Fibroblast of mammary gland (primary cell): ENCODE measurements around the gene MIF4GD.

Experiments used
- DNase-seq: peaks from one replicate; pipeline ENCODE4 v3.0.0-alpha.2; 2010; ENCODE audit warnings: low read depth
- H3K4me3 ChIP-seq: 2 replicates; pipeline ENCODE4 v1.5.1; 2011; ENCODE audit warnings: low read depth, mild to moderate bottlenecking, low read length, moderate library complexity; ENCODE audit not compliant: control insufficient read depth
- TF ChIP-seq, protein P1 (sequence below): conservative IDR thresholded peaks from 2 replicates; pipeline ENCODE4 v1.5.1; 2011; ENCODE audit warnings: low read depth, low read length, inconsistent platforms; ENCODE audit not compliant: control insufficient read depth, insufficient read depth

MIF4GD gene

DNA sequence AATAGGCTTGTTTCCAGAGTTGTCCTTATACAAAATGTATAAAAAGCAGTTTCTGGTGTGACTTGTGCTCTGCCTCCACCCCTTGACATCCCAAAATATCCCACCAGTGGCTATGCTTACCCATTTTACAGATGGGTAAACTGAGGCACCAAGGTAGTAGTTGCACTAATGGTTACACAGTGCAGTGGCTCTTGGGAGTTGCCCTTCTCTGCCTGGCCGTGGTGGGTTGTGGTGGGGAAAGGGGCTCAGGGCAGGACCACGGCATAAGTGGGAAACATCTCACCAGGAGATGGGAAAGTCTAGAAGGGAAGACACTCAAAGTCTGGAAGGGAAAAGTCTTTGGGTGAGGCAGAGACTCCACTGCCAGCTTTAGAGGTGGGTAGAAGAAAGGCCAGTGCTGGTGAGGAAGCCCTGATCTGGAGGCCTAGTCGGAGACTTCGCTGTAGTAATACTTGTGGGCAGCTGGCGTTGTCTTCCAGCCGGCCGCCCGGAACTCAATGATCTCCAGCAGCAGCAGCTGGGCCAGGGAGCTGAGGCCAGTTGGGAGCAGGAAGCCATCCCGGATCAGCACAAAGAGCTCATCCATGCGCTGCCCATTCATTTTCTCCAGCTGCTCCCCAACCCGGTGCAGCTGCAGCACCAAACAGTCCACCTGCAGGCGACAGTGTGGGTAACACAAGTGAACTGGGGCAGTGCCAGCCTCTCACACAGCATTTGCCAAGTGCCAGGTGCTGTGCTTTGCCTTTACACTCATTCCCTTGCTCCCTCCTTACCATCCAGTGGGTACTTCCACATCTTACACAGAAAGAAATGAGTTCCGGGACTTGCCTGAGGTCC, 4.5 kb downstream of the MIF4GD start:
- no peak overlapping the region for H3K4me3 ChIP-seq
- TF ChIP-seq, protein P1, sequence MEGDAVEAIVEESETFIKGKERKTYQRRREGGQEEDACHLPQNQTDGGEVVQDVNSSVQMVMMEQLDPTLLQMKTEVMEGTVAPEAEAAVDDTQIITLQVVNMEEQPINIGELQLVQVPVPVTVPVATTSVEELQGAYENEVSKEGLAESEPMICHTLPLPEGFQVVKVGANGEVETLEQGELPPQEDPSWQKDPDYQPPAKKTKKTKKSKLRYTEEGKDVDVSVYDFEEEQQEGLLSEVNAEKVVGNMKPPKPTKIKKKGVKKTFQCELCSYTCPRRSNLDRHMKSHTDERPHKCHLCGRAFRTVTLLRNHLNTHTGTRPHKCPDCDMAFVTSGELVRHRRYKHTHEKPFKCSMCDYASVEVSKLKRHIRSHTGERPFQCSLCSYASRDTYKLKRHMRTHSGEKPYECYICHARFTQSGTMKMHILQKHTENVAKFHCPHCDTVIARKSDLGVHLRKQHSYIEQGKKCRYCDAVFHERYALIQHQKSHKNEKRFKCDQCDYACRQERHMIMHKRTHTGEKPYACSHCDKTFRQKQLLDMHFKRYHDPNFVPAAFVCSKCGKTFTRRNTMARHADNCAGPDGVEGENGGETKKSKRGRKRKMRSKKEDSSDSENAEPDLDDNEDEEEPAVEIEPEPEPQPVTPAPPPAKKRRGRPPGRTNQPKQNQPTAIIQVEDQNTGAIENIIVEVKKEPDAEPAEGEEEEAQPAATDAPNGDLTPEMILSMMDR: no peak
- DNase-seq: no peak

DNA sequence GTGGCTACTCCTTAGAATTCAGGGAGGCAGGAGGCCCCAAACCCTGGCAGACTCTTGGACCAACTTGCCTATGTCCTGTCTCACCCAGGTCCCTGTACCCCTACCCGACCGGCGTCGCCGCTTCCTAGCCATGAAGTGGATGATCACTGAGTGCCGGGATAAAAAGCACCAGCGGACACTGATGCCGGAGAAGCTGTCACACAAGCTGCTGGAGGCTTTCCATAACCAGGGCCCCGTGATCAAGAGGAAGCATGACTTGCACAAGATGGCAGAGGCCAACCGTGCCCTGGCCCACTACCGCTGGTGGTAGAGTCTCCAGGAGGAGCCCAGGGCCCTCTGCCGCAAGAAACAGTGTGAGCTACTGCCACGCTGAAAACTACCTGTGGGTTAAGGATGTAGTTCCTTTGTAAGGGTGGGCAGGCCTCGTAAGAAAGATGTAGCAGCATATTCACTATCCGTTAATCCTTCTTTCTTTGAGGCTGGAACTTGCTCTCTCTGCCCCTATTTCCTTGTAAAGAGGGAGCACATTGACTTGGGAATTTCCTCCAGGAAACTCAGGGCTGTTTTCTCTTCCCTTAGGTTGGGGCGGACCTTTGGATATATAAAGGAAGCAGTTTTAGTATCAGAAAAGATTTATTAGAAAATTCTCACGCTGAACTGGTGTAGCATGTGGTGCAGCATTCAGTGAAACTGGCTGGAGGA, 5.3 kb downstream of the MIF4GD start:
- DNase-seq: no peak
- TF ChIP-seq, protein P1: no peak
- no peak overlapping the region for H3K4me3 ChIP-seq

DNA sequence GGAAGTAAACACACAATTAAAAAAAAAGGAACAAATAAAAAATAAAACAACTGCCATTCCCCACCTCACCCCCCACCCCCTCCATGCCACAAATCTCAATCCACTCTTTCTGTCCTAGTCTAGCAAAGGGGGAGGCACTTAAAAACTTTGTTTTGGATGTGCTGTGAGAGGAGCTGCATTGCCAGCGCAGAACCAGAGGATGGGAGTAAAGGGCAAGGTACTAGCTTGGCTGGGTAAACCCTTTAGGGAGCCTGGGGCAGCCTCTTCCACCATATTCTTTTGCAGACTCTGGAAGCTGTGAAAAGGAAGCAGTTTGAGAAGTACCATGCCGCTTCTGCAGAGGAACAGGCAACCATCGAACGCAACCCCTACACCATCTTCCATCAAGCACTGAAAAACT, 8.0 kb downstream of the MIF4GD start:
- DNase-seq: no peak
- TF ChIP-seq, protein P1: no peak
- H3K4me3 ChIP-seq: no peak overlapping the region

DNA sequence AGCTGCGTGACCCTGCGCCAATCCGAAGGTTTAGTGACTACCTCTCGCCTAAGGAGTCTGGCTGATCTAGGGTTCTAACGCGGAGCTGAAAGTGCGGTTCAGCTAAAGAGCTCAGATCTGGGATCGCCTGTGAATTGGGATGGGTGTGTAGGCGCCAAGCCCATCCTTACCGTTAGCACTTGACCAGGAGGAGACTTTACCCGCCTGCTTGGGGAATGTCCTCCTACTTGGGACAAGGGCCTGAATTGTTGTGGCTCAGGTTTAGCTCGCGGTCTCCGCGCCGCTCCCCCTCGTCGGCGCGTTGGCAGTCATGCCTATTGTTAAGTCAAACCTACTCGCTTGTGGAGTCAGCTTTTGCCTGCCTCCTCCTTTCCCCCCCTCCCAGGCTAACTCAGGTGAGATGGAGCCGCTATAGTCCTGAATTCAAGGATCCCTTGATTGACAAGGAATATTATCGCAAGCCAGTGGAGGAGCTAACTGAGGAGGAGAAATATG, 8.9 kb downstream of the MIF4GD start:
- TF ChIP-seq, protein P1: no peak
- H3K4me3 ChIP-seq: peak overlapping the region; percentile 98

DNA sequence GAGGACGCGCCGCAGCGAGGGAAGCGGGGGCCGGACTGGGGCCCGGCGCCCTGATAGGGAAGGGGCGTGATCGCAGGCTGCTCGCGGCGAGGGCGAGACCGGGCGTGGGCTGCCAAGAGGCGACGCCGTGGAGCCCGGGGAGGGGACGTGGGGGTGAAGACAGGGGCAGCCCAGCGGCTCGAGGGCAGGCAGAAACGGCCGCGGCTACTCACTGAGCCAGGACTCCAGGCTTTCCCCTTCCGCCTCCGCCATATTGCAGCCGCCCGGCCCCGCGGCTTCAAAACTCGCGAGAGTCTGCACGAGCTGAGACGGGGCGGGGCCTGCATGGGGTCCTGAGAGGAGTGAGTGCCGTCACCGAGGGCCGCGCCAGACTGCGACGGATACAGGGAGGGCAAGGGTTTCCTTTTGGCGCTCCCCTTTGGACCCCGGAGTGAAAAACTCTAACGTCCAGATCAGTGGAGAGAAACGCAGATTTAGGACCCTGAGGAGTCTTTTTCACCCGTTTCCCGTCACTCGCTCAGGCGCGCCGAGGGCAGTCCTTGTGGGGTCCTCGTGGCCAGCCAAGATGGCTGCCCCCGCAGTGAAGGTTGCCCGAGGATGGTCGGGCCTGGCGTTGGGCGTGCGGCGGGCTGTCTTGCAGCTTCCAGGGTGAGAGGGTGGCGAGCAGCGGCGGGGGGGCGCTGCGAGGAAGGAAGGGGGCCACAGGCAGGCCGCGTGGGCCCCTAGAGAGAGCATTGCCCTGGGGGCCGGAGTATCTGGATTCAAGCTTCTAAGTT, 9.5 kb downstream of the MIF4GD start, which contains the start of the genes GGA3 and MRPS7:
GGA3 (minus strand) TSS at position 271 of the 776 bp plus-strand sequence; CDS start at position 252, 19 bp downstream.
MRPS7 (plus strand) TSS at position 544 of the 776 bp plus-strand sequence; CDS start at position 566, 22 bp downstream.
- peak within 1 kb of the TSS; percentile 98 for H3K4me3 ChIP-seq
- TF ChIP-seq, protein P1: no peak
- peak; percentile 87 for DNase-seq

More for the DNA sequence above, 8.9 kb downstream of the MIF4GD start:
- DNase-seq: no peak
